Calu3 (cell line): ENCODE results near the gene FEV. TPM values are rescaled to one million over a fixed set of nuclear protein-coding genes. Genes with fewer than 3 reads are reported as not detected.

Experiments
- BruUV-seq: library from RNA; stranded (reverse); fragments of 400-500 nt; replicated peaks from 2 replicates; lab custom pipeline; 2021; lab: Mats Ljungman, UMichigan
- CTCF ChIA-PET: fragments of 300-600 bp; sonication (Branson Sonifier 250); formaldehyde crosslinking; loops from one replicate; lab custom pipeline; 2022; ENCODE audit warnings: antibody characterized with exemption; lab: Charles Lee
- DNase-seq: peaks from one replicate; pipeline ENCODE4 v3.0.0; 2022
- H3K27ac Mint-ChIP-seq: one replicate; pipeline ENCODE4 v1.8.0; 2022; ENCODE audit warnings: mixed read lengths; ENCODE audit not compliant: unreplicated experiment
- H3K27me3 Mint-ChIP-seq: one replicate; pipeline ENCODE4 v1.8.0; 2022; ENCODE audit warnings: mixed read lengths; ENCODE audit not compliant: unreplicated experiment
- H3K36me3 Mint-ChIP-seq: one replicate; pipeline ENCODE4 v1.8.0; 2022; ENCODE audit warnings: mild to moderate bottlenecking, moderate library complexity, mixed read lengths; ENCODE audit not compliant: insufficient read depth, unreplicated experiment
- H3K4me1 Mint-ChIP-seq: one replicate; pipeline ENCODE4 v1.8.0; 2022; ENCODE audit warnings: mild to moderate bottlenecking, low read depth, mixed read lengths; ENCODE audit not compliant: unreplicated experiment
- H3K4me3 Mint-ChIP-seq: one replicate; pipeline ENCODE4 v1.8.0; 2022; ENCODE audit warnings: mild to moderate bottlenecking, low read depth, moderate library complexity, mixed read lengths; ENCODE audit not compliant: unreplicated experiment
- H3K9me3 Mint-ChIP-seq: one replicate; pipeline ENCODE4 v1.8.0; 2022; ENCODE audit warnings: low read depth, mixed read lengths; ENCODE audit not compliant: unreplicated experiment
- intact Hi-C: fragments of 100-400 bp; cut with micrococcal nuclease; formaldehyde crosslinking; loops from one replicate; pipeline ENCODE4 v1.10.0; 2022; ENCODE audit not compliant: unreplicated experiment
- total RNA-seq: library from RNA; stranded (reverse); gene quantifications from 2 replicates; pipeline ENCODE4 v1.2.3, GENCODE V29; 2022
- TF ChIP-seq, protein P1 (sequence below): fragments of 200-600 bp; IDR thresholded peaks from one replicate; pipeline ENCODE4 v1.8.0; 2022; ENCODE audit warnings: antibody characterized with exemption; ENCODE audit not compliant: unreplicated experiment

The FEV gene
- total RNA-seq, 1 experiment from 2014 or later: not detected

DNA sequence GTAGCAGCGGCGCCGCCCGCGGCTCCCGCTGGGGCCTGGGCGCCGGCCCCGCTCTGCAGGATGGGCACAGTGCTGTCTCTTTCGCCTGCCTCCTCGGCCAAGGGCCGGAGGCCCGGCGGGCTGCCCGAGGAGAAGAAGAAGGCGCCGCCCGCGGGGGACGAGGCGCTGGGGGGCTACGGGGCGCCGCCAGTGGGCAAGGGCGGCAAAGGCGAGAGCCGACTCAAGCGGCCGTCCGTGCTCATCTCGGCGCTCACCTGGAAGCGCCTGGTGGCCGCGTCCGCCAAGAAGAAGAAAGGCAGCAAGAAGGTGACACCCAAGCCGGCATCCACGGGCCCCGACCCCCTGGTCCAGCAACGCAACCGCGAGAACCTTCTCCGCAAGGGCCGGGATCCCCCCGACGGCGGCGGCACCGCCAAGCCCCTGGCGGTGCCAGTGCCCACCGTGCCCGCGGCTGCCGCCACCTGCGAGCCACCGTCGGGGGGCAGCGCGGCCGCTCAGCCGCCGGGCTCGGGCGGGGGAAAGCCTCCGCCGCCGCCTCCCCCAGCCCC, 25.1 kb downstream of the FEV start:
- Mint-ChIP-seq H3K36me3 (peaks cover 29% of the 10 kb centered on the region), H3K9me3 (no peaks in the 10 kb centered on the region), H3K4me3 (peak overlapping the region; percentile 42), H3K27me3 (peaks cover 78% of the 10 kb centered on the region), H3K4me1 (peaks cover 28% of the 10 kb centered on the region), H3K27ac (peak overlapping the region; percentile 43)
- intact Hi-C loops: no loop called here
- CTCF ChIA-PET: interaction anchor here (0.8 to 1.2 kb wide), 2 partner anchors 42 to 63 kb away, joined by 3 to 4 read pairs; no protein-coding TSS in a partner anchor
- no peak for DNase-seq
- TF ChIP-seq, protein P1, sequence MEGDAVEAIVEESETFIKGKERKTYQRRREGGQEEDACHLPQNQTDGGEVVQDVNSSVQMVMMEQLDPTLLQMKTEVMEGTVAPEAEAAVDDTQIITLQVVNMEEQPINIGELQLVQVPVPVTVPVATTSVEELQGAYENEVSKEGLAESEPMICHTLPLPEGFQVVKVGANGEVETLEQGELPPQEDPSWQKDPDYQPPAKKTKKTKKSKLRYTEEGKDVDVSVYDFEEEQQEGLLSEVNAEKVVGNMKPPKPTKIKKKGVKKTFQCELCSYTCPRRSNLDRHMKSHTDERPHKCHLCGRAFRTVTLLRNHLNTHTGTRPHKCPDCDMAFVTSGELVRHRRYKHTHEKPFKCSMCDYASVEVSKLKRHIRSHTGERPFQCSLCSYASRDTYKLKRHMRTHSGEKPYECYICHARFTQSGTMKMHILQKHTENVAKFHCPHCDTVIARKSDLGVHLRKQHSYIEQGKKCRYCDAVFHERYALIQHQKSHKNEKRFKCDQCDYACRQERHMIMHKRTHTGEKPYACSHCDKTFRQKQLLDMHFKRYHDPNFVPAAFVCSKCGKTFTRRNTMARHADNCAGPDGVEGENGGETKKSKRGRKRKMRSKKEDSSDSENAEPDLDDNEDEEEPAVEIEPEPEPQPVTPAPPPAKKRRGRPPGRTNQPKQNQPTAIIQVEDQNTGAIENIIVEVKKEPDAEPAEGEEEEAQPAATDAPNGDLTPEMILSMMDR: peak; percentile 20
- BruUV-seq: no TSS peak

- H3K27ac Mint-ChIP-seq: peak within 1 kb of the TSS; percentile 43
- DNase-seq: peak; percentile 92
- H3K4me3 Mint-ChIP-seq: peak within 1 kb of the TSS; percentile 42
- CTCF ChIA-PET: interaction anchor here (0.8 to 1.2 kb wide), 2 partner anchors 42 to 63 kb away, joined by 3 to 4 read pairs; no protein-coding TSS in a partner anchor
- H3K36me3 Mint-ChIP-seq: peaks cover 29% of the 10 kb centered on the region
- intact Hi-C loops: no loop called here
- peaks cover 81% of the 10 kb centered on the region for H3K27me3 Mint-ChIP-seq
- no TSS peak for BruUV-seq
- no peaks in the 10 kb centered on the region for H3K9me3 Mint-ChIP-seq
- peaks cover 27% of the 10 kb centered on the region for H3K4me1 Mint-ChIP-seq
- TF ChIP-seq, protein P1: no peak
Measured at GRCh38 chr2:218959141-218959731, 25.7 kb downstream of the FEV start, which contains the start of gene CDK5R2. CDK5R2 (plus strand) TSS chr2:218959666; CDS start chr2:218959821, 155 bp downstream.

DNA sequence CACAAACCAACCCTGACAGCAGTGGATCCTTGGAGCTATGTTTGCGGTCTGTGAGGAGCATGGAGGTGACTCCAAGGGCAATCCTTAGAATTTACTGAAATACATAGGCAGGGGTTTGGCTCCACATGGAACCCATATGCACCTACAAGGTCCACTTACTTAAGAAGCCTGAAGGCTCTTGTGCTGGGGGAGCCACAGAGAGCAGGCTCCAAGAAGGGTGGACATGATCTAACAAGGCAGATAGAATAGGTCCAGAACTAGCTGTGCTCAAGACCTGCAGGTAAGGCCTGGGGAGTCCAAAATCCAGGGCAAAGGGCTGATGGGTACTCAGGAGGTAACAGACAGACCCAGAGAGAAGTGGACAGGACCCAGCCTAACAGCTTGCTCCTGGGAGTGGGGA, 26.7 kb downstream of the FEV start:
- H3K4me3 Mint-ChIP-seq: peak overlapping the region; percentile 42
- no TSS peak for BruUV-seq
- peaks cover 24% of the 10 kb centered on the region for H3K36me3 Mint-ChIP-seq
- peak overlapping the region; percentile 2 for H3K27ac Mint-ChIP-seq
- no peaks in the 10 kb centered on the region for H3K9me3 Mint-ChIP-seq
- CTCF ChIA-PET: no interaction called here
- peaks cover 81% of the 10 kb centered on the region for H3K27me3 Mint-ChIP-seq
- DNase-seq: no peak
- intact Hi-C loops: no loop called here
- TF ChIP-seq, protein P1: no peak
- peaks cover 17% of the 10 kb centered on the region for H3K4me1 Mint-ChIP-seq

- CTCF ChIA-PET: no interaction called here
- DNase-seq: no peak
- H3K36me3 Mint-ChIP-seq: peaks cover 18% of the 10 kb centered on the region
- H3K27ac Mint-ChIP-seq: peak overlapping the region; percentile 2
- intact Hi-C loops: no loop called here
- no peaks in the 10 kb centered on the region for H3K9me3 Mint-ChIP-seq
- no TSS peak for BruUV-seq
- H3K27me3 Mint-ChIP-seq: peaks cover 81% of the 10 kb centered on the region
- TF ChIP-seq, protein P1: no peak
- H3K4me3 Mint-ChIP-seq: peak overlapping the region; percentile 42
- H3K4me1 Mint-ChIP-seq: peaks cover 15% of the 10 kb centered on the region
Measured at GRCh38 chr2:218957671-218958070, 27.3 kb downstream of the FEV start.
